NCI-H2171 (cell line): ENCODE results near the gene ABHD1.

Source experiments
- DNase-seq: peaks from one replicate; lab custom pipeline; 2025; lab: John Stamatoyannopoulos, UW

Gene ABHD1

GRCh38 chr2:27136751-27137150 lies 13.1 kb downstream of the ABHD1 start:
- DNase-seq = no peak

GRCh38 chr2:27137322-27137935 lies 13.8 kb downstream of the ABHD1 start:
- no peak for DNase-seq

- DNase-seq = no peak
Observed at GRCh38 chr2:27138111-27138510, 14.5 kb downstream of the ABHD1 start.

GRCh38 chr2:27139310-27139709 lies 15.7 kb downstream of the ABHD1 start, which contains the start of gene PRR30:
Gene PRR30, minus strand, starts transcription at chr2:27139410. Its CDS starts 1,081 bp downstream, at chr2:27138329.
- DNase-seq = no peak

- no peak for DNase-seq
Observed at GRCh38 chr2:27143285-27143684, 19.7 kb downstream of the ABHD1 start.

- no peak for DNase-seq
Observed at GRCh38 chr2:27145682-27146081, 22.1 kb downstream of the ABHD1 start.

GRCh38 chr2:27147935-27148334 lies 24.3 kb downstream of the ABHD1 start:
- no peak for DNase-seq

GRCh38 chr2:27148801-27149439 lies 25.3 kb downstream of the ABHD1 start, which contains the start of gene TCF23:
Gene TCF23, plus strand, starts transcription at chr2:27149004. Its CDS starts 130 bp downstream, at chr2:27149134.
- no peak for DNase-seq

- DNase-seq = no peak
Observed at GRCh38 chr2:27149570-27150405, 26.2 kb downstream of the ABHD1 start.

- DNase-seq = no peak
Observed at GRCh38 chr2:27150639-27151230, 27.1 kb downstream of the ABHD1 start.

- DNase-seq = no peak
Observed at GRCh38 chr2:27152102-27152795, 28.6 kb downstream of the ABHD1 start.

- DNase-seq = peak; percentile 59
Observed at GRCh38 chr2:27152796-27153464, 29.3 kb downstream of the ABHD1 start.

GRCh38 chr2:27154488-27154887 lies 30.9 kb downstream of the ABHD1 start:
- no peak for DNase-seq

- no peak for DNase-seq
Observed at GRCh38 chr2:27155069-27155520, 31.5 kb downstream of the ABHD1 start.

GRCh38 chr2:27158468-27158867 lies 34.9 kb downstream of the ABHD1 start:
- no peak for DNase-seq

- DNase-seq = no peak
Observed at GRCh38 chr2:27159271-27159670, 35.7 kb downstream of the ABHD1 start.

- DNase-seq = no peak
Observed at GRCh38 chr2:27160191-27160590, 36.6 kb downstream of the ABHD1 start.

GRCh38 chr2:27162151-27163121 lies 38.8 kb downstream of the ABHD1 start:
- DNase-seq = no peak

GRCh38 chr2:27164960-27165763 lies 41.5 kb downstream of the ABHD1 start:
- no peak for DNase-seq
